HCT116 (cell line): Measurements from ENCODE around the gene ANAPC2. TPM values are rescaled to one million over a fixed set of nuclear protein-coding genes. Genes with fewer than 3 reads are reported as not detected.

ENCODE experiments used
- ATAC-seq: fragments of 200-7000 bp; cut with Tn5 transposase; 2 replicates; pipeline ENCODE4 v1.9.1; 2020; ENCODE audit warnings: mild to moderate bottlenecking, moderate library complexity
- BruUV-seq: library from RNA; stranded (reverse); fragments of 400-500 nt; replicated peaks from 2 replicates; lab custom pipeline; 2021; lab: Mats Ljungman, UMichigan
- CTCF ChIA-PET: fragments of 300-600 bp; sonication (Branson Sonifier 250); formaldehyde crosslinking; loops from one replicate; lab custom pipeline; 2021; ENCODE audit warnings: antibody characterized with exemption; lab: Charles Lee
- POLR2A ChIA-PET: fragments of 300-600, 350-600 bp; sonication (Branson Sonifier 250); formaldehyde crosslinking; loops from one replicate; lab custom pipeline; 2021; ENCODE audit warnings: antibody characterized with exemption; lab: Charles Lee
- RAD21 ChIA-PET, 2 experiments: fragments of 300-600 bp; sonication (Branson Sonifier 250); formaldehyde crosslinking; loops; one replicate each; lab custom pipeline; 2023; ENCODE audit warnings: low total read pairs in 2 of 2; ENCODE audit not compliant: uncharacterized antibody in 2 of 2, unreplicated experiment in 2 of 2, low non-redundant PET in 1 of 2; lab: Charles Lee
- DNase-seq: peaks from one replicate; pipeline ENCODE4 v3.0.0-alpha.2; 2010; ENCODE audit warnings: low read depth, low spot score
- H2AFZ ChIP-seq: fragments of 200-600 bp; shearing (Covaris generic), sonication (generic); 2 replicates; pipeline ENCODE4 v1.6.1; 2017; ENCODE audit warnings: low read depth, mixed run types, mixed read lengths, antibody characterized with exemption, low read length; ENCODE audit not compliant: poor library complexity, severe bottlenecking
- H3K27ac ChIP-seq: 2 replicates; pipeline ENCODE4 v1.5.1; 2012; ENCODE audit warnings: low read depth, low read length
- H3K27me3 ChIP-seq: fragments of 200-600 bp; sonication (generic); 2 replicates; pipeline ENCODE4 v1.6.1; 2016; ENCODE audit warnings: mixed run types, low read length, mixed read lengths; ENCODE audit not compliant: insufficient read depth
- H3K36me3 ChIP-seq, 2 experiments: fragments of 200-500 bp in 1 of 2; fragments of 200-600 bp in 1 of 2; sonication (Bioruptor generic) in 1 of 2; sonication (generic) in 1 of 2; 2 replicates each; pipeline versions ENCODE4 v1.5.1 to v1.6.1; 2014 to 2016; ENCODE audit warnings: low read length in 2 of 2, inconsistent platforms in 1 of 2, mixed read lengths in 1 of 2, mixed run types in 1 of 2; ENCODE audit not compliant: insufficient read depth in 2 of 2, control insufficient read depth in 1 of 2
- H3K4me1 ChIP-seq, 2 experiments: fragments of 200-600 bp in 1 of 2; sonication (generic) in 1 of 2; 2 replicates each; pipeline versions ENCODE4 v1.5.1 to v1.6.1; 2012 to 2017; ENCODE audit warnings: low read length in 2 of 2, inconsistent platforms in 1 of 2, mild to moderate bottlenecking in 1 of 2, mixed read lengths in 1 of 2, mixed run types in 1 of 2, moderate library complexity in 1 of 2; ENCODE audit not compliant: insufficient read depth in 2 of 2, control insufficient read depth in 1 of 2
- H3K4me2 ChIP-seq: fragments of 200-600 bp; sonication (generic); 2 replicates; pipeline ENCODE4 v1.6.1; 2017; ENCODE audit warnings: mixed run types, low read length, mixed read lengths
- H3K4me3 ChIP-seq, 2 experiments: fragments of 200-600 bp in 1 of 2; sonication (generic) in 1 of 2; replicated peaks in 1 of 2; 2 replicates each; pipeline ENCODE4 v1.5.1; 2011 to 2016; ENCODE audit warnings: low read length in 2 of 2, control low read depth in 1 of 2, low read depth in 1 of 2, mild to moderate bottlenecking in 1 of 2, mixed read lengths in 1 of 2, mixed run types in 1 of 2
- H3K79me2 ChIP-seq: fragments of 200-600 bp; sonication (generic); 2 replicates; pipeline ENCODE4 v1.6.1; 2017; ENCODE audit warnings: mild to moderate bottlenecking, mixed run types, low read length, moderate library complexity, mixed read lengths; ENCODE audit not compliant: insufficient read depth
- H3K9ac ChIP-seq: fragments of 200-600 bp; sonication (generic); 2 replicates; pipeline ENCODE4 v1.6.1; 2016; ENCODE audit warnings: low read length, mixed read lengths
- H3K9me2 ChIP-seq: fragments of 200-600 bp; sonication (generic), shearing (Covaris generic); 2 replicates; pipeline ENCODE4 v1.6.1; 2017; ENCODE audit warnings: mixed run types, mild to moderate bottlenecking, moderate library complexity; ENCODE audit not compliant: insufficient read depth
- H3K9me3 ChIP-seq, 2 experiments: fragments of 200-500 bp in 1 of 2; fragments of 200-600 bp in 1 of 2; sonication (Bioruptor generic) in 1 of 2; sonication (generic) in 1 of 2; 2 replicates each; pipeline ENCODE4 v1.6.1; 2014 to 2017; ENCODE audit warnings: low read length in 2 of 2, mixed read lengths in 2 of 2, inconsistent platforms in 1 of 2, low read depth in 1 of 2, mild to moderate bottlenecking in 1 of 2, mixed run types in 1 of 2, moderate library complexity in 1 of 2; ENCODE audit not compliant: control insufficient read depth in 1 of 2, insufficient read depth in 1 of 2
- H4K20me1 ChIP-seq: fragments of 200-600 bp; sonication (generic), shearing (Covaris generic); 2 replicates; pipeline ENCODE4 v1.6.1; 2017; ENCODE audit warnings: mixed run types, mild to moderate bottlenecking, moderate library complexity; ENCODE audit not compliant: insufficient read depth
- ELF1 ChIP-seq: IDR thresholded peaks from 2 replicates; pipeline ENCODE4 v1.6.1; 2012; ENCODE audit warnings: low read depth, borderline replicate concordance
- EZH2 ChIP-seq: fragments of 200-600 bp; sonication (generic); IDR thresholded peaks from 2 replicates; pipeline ENCODE4 v1.6.1; 2017; ENCODE audit warnings: antibody characterized with exemption, mixed run types
- POLR2AphosphoS5 ChIP-seq: IDR thresholded peaks from 2 replicates; pipeline ENCODE4 v1.6.1; 2011; ENCODE audit warnings: mild to moderate bottlenecking, low read depth, low read length, moderate library complexity
- RAD21 ChIP-seq: IDR thresholded peaks from 2 replicates; pipeline ENCODE4 v1.6.1; 2012; ENCODE audit warnings: low read depth, mild to moderate bottlenecking
- SIN3A ChIP-seq: IDR thresholded peaks from 2 replicates; pipeline ENCODE4 v1.6.1; 2012; ENCODE audit warnings: low read depth
- TCF7L2 ChIP-seq: IDR thresholded peaks from 2 replicates; pipeline ENCODE4 v1.7.0; 2011; ENCODE audit warnings: borderline replicate concordance, inconsistent platforms; ENCODE audit not compliant: insufficient read depth, insufficient read length; ENCODE audit errors: extremely low read depth
- intact Hi-C: fragments of 100-400 bp; cut with micrococcal nuclease; formaldehyde crosslinking; loops from 2 replicates; pipeline ENCODE4 v1.10.0; 2022
- total RNA-seq: library from RNA; stranded (reverse); gene quantifications from one replicate; pipeline ENCODE4 v1.2.1, GENCODE V29; 2021; ENCODE audit not compliant: unreplicated experiment

ANAPC2 gene
- total RNA-seq, 1 experiment from 2014 or later: 75.5 TPM

GRCh38 chr9:137218754-137219271, 30.5 kb upstream of the ANAPC2 start:
- Histone ChIP-seq H3K4me2 (peak overlapping the region; percentile 77), H3K9me3 (no peaks in the 10 kb centered on the region), H3K27ac (peak overlapping the region; percentile 94), H3K9ac (peak overlapping the region; percentile 46), H4K20me1 (no peaks in the 10 kb centered on the region), H3K9me2 (no peaks in the 10 kb centered on the region), H3K4me1 (peaks cover 28 to 59% of the 10 kb centered on the region in 2 experiments), H3K36me3 (no peaks in the 10 kb centered on the region), H3K79me2 (no peaks in the 10 kb centered on the region), H2AFZ (no peak overlapping the region), H3K27me3 (no peaks in the 10 kb centered on the region), H3K4me3 (0 out of 4 replicates have a peak overlapping the region, but pooled peaks of 1 of the 2 experiments have one; percentile 16)
- ATAC-seq (peak; percentile 12; the same call in 1 of the 2 replicates), DNase-seq (no peak)
- TF ChIP-seq POLR2AphosphoS5 (peak; percentile 44; the same call in 1 of the 2 replicates), TCF7L2 (peak; percentile 71), RAD21 (no peak)
- BruUV-seq: no TSS peak
- POLR2A ChIA-PET: interaction anchor here (0.6 to 1.2 kb wide), 4 partner anchors 9 to 105 kb away, joined by 3 to 7 read pairs (median 3); partner anchors contain the start of genes RNF224, TPRN and TUBB4B
- intact Hi-C loops: no loop called here
- CTCF ChIA-PET: interaction anchor here (1.1 kb wide), 1 partner anchor 68 kb away, joined by 4 read pairs; no protein-coding TSS in a partner anchor
- RAD21 ChIA-PET: interaction anchor here in 1 of 2 experiments (0.7 kb wide), 1 partner anchor 20 kb away, joined by 4 read pairs; no protein-coding TSS in a partner anchor

GRCh38 chr9:137218212-137218753, 29.9 kb upstream of the ANAPC2 start:
- TF ChIP-seq ELF1 (no peak), EZH2 (no peak), SIN3A (no peak), POLR2AphosphoS5 (no peak)
- TF ChIP-seq, all 23 proteins: peak for 0
- Histone ChIP-seq H3K4me2 (peak overlapping the region; percentile 77), H2AFZ (no peak overlapping the region), H3K36me3 (no peaks in the 10 kb centered on the region), H3K79me2 (no peaks in the 10 kb centered on the region), H3K4me1 (peaks cover 28 to 63% of the 10 kb centered on the region in 2 experiments), H3K27me3 (no peaks in the 10 kb centered on the region), H3K9me2 (no peaks in the 10 kb centered on the region), H3K9ac (peak overlapping the region; percentile 46), H3K4me3 (peak overlapping the region; percentile 45 to 46; a peak in 2 of 4 replicates), H3K27ac (peak overlapping the region; percentile 94), H3K9me3 (no peaks in the 10 kb centered on the region), H4K20me1 (no peaks in the 10 kb centered on the region)
- DNase-seq: no peak
- CTCF ChIA-PET: interaction anchor here (1.1 kb wide), 1 partner anchor 67 kb away, joined by 4 read pairs; no protein-coding TSS in a partner anchor
- intact Hi-C loops: no loop called here
- RAD21 ChIA-PET: no interaction called here
- ATAC-seq: no peak
- BruUV-seq: no TSS peak
- POLR2A ChIA-PET: interaction anchor here (1.0 to 1.2 kb wide), 2 partner anchors 9 to 23 kb away, joined by 3 to 7 read pairs; partner anchors contain the start of genes RNF224 and TUBB4B
